Fibroblast of lung (primary cell): ENCODE data around the gene CCDC30.

Experiments used
- CTCF ChIP-seq, 2 donors: IDR thresholded peaks in 1 of 2; conservative IDR thresholded peaks in 1 of 2; 1 replicate in 1 of 2; 2 replicates in 1 of 2; pipeline ENCODE4 v1.5.1; 2011 to 2012; ENCODE audit warnings: low read length in 2 of 2, control low read depth in 1 of 2, inconsistent platforms in 1 of 2, low read depth in 1 of 2, mild to moderate bottlenecking in 1 of 2
- EZH2 ChIP-seq: IDR thresholded peaks from 2 replicates; pipeline ENCODE4 v1.5.1; 2012; ENCODE audit warnings: low read length, control low read depth, mild to moderate bottlenecking; ENCODE audit errors: missing control alignments

GRCh38 chr1:42423681-42424080 is 39.4 kb upstream of the CCDC30 start:
- no peak for TF ChIP-seq CTCF (conservative IDR thresholded peaks at IDR 0.05 in 1 of 2, IDR thresholded peaks at IDR 0.05 in 1 of 2; ENCODE audit: low read depth in 1 of 2, low read length in 2 of 2)
- no peak for TF ChIP-seq EZH2
